Stimulated activated CD4-positive, alpha-beta T cell treated with anti-CD3 and anti-CD28 coated beads, Interleukin-15, amount 100 ng/mL, for 24 hours (primary cell): ENCODE measurements around the gene KRTAP13-2.

Source experiments
- DNase-seq: peaks from one replicate; pipeline ENCODE4 v3.0.0-alpha.2; 2020

KRTAP13-2 gene, protein sequence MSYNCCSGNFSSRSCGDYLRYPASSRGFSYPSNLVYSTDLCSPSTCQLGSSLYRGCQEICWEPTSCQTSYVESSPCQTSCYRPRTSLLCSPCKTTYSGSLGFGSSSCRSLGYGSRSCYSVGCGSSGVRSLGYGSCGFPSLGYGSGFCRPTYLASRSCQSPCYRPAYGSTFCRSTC

DNA sequence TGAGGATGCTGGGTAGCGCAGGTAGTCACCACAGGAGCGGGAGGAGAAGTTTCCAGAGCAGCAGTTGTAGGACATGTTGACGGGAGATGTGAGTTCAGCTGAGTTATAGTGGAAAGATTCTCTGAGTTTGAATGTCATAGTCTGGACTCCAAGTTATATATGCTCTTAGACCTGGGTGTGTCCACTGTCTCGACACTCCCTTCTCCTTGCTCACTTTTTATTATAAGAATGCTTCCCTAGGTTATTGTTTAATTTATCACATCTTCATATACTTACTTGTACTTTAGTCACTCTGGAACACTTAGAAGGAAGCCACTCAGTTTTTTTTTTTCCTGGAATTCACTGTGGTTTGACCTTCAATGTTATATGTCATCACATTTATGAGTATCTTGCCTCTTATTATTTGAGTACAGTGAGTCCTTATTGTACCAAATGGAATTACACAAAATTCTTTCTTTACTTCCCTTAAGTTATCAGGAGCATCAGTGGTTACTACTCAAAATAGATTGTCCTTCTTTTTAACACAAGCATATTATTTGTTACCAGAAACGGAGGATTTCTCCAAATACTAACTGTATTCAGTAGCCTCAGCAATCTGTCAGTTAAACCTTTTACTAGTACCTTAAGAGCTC, at the start of gene KRTAP13-2:
Gene KRTAP13-2, minus strand, starts transcription at position 133 of the 632 bp plus-strand sequence. Its CDS starts 58 bp downstream, at position 75.
- DNase-seq, result no peak

DNA sequence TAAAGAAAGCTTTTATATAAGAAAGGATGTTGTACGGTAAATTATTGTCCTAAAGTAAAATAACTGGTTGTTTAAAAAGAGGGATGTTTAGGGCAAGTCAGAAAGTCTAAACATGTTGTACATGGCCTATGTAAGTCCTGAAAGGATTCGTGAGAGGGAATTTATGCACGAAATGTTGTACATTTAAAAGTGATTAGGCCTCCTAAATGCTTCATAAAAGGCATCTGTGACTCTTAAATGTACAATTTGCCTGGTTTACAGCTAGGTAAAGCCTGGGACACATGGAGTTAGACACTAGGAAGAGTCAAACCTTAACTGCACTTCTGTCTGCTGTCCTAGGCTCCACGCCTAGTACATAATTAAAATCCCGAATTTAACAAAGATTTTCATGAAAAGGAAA, 43.9 kb upstream of the KRTAP13-2 start:
- no peak for DNase-seq

DNA sequence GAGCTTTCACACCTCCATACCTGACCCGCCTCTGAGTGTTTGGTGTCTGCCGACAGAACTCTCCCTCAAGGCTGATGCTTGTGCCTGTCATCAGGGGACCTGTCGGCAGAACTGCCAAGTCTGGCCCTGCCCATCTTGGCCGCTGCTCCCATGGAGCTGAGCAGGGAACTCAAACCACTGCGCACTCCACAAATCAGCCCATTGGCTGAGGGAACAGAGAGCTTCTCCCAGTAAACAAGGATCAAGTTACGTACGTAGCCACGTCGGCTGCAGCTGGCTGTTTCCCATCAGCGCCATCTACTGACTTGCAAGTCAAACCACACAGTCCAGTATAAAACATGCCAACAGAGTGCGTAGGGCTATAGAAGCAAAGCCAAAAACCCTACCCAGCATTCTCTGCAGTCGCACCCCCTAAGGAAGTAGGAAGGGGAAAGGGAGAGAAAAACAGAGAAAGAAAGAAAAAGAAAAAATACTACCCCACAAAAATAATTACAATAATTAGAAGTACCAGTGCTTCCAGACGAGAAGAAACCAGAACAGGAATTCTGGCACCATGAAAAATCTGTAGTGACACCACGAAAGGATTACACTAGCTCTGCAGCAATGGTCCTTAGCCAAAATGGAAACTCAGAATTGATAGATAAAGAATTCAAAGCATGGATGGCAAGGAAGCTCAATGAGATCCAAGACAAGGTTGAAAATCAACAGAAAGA, 36.9 kb upstream of the KRTAP13-2 start:
- peak; percentile 8 for DNase-seq

DNA sequence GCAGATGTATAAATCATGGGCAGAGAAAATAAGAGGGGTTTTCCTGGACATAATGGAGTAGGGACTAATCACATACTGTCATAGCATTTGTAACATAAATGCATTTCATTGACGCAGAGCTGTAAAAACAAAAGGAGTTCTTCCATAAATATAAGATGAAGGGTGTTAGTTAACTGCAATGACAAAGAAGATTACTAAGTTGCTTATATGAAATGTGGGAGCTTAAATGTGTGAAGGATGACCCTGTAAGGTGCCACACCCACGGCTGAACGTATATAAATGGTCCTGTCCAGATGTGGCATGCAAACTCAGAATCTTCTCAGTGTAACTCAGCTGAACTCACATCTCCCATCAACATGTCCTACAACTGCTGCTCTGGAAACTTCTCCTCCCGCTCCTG, 23.7 kb upstream of the KRTAP13-2 start, which contains the start of gene KRTAP13-1:
Gene KRTAP13-1, plus strand, starts transcription at position 301 of the 400 bp plus-strand sequence. Its CDS starts 56 bp downstream, at position 357.
- no peak for DNase-seq

DNA sequence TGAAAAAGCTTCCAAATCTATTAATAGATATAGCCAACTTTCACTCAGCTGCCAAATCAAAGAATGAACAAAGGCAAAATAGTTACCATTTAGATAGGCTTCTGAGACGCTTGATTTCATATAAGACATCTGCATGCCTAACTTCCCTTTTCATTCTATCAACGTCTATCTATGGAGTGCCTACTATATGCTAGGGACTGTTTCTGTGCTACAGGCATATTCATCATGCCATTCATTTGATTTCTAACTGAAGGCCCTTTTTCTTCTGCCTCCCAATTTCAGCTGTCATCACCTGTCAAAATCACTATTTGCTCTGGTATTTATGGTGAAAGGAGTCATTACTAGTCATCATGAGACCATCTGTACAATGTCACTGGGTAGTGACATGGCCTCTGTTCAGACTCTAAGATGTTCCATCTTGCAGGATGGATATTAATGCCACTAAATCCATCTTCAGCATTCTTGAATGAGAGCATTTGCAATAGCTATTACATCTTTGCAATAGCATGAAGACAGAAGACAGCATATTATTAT, 19.5 kb upstream of the KRTAP13-2 start:
- DNase-seq, result no peak

DNA sequence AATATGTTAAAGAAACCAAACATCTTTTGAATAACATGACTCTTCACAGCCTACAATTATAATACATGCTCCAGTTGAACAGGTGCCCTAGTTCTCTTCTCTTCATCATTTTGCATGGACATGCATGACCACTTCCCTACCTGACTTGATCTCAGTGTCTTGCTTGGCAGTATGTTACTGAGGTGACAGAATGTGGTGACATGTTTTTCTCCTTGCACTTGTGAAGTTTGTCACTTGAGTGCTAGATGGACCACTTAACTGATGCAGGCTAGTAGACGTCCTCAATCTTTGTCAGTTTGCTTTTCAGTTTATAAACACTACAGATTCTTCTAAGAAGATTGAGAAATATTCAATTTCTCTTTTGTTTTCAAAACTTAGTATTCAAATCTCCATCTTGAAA, 10.1 kb upstream of the KRTAP13-2 start:
- no peak for DNase-seq

DNA sequence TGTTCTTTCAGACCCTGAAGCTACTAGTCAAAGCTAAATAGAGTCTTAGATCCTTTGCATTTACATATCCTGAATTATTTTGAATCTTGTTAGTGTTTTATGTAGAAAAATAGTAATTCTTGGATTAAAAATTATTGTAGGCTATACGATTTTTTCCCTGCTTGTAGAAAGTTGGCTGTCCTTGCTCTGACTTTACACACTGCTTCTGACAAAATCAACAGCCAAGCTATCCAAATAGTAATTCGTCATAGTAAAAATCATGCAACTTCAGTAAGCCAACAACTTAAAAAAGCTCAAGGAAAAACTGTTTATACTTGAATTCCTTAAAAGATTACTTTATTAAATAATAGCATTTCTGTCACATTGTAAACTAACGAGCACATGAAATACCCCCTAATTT, 16.2 kb downstream of the KRTAP13-2 start:
- no peak for DNase-seq

DNA sequence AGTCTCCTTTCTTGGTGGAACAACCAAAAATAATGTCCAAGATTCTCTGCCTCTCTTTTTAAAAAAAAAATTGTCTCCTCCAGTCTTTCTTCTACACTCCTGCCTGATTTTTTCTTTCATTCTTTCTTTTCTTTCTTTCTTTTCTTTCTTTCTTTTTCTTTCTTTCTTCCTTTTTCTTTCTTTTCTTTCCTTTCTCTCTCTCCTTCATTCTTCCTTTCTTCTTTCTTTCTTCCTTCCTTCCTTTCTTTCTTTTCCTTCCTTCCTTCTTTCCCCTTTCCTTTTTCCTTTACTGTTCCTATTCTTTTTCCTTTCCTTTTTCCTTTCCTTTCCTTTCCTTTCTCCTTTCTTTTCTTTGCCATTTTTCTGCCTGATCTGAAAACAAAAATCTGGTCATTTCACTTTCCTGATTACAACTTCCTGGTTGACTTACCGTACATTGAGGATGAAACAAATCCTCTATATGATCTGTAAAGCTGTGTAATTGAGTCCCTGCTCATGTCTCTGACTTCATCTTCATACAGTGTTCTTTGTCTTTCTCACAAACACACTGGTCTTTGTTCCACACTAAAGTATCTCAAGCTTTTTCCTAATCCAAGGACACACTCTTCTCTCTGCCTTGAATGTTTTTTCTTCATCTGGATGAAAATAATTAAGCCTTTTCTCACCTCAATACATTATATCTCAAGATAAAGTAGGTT, 17.6 kb downstream of the KRTAP13-2 start:
- DNase-seq, result no peak

DNA sequence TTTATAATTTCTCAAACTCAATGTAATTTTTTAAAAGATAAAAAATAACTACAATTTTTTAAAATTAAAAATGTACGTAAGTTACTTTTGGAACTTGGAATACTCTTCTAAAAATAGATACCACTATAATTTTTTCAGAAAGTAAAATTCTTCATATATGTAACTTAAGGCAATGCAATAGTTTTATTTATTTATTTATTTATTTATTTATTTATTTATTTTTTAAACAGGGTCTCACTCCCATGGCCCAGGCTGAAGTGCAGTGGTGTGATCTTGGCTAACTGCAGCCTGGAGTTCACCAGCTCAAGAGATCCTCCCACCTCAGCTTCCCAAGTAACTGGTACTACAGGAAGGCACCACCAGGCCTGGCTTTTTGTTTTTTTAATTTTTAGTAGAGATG, 20.5 kb downstream of the KRTAP13-2 start:
- no peak for DNase-seq

DNA sequence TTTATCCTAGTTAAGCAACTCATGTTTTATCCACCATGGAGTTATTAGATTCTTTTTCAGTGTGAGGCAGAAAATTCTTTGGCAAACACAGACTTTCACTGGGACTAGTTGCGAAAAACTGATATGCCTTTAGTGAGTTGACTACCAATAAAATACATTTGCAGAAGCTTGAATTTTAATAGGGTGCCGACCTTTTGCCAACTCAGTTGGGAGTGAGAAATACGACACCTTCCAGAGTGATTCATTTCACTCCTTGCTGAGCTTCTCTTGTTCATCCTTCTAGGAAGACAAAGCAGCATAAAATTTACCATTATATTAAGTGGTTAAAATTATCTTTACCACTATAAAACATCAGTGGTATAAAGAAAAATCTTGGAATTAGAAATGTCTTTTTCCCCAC, 22.5 kb downstream of the KRTAP13-2 start:
- DNase-seq, result no peak

DNA sequence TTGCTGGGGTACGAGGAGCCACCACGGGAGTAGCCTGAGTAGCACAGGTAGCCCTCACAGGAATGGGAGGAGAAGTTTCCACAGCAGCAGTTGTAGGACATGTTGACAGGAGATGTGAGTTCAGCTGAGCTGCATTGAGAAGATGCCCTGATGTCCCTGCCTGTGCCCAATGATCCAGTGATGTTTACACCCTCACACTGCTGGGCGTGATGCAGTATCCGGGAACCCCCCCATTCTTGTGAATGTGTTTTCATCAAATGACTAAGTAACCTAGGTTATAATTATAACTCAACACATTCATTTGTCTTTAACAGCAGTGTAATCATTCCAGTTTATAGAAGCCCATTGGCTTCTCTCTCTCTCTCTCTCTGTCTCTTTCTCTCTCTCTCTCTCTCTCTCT, 23.6 kb downstream of the KRTAP13-2 start, which contains the start of gene KRTAP23-1:
Gene KRTAP23-1, minus strand, starts transcription at position 101 of the 400 bp plus-strand sequence. Its CDS starts 0 bp downstream, at position 101.
- no peak for DNase-seq

DNA sequence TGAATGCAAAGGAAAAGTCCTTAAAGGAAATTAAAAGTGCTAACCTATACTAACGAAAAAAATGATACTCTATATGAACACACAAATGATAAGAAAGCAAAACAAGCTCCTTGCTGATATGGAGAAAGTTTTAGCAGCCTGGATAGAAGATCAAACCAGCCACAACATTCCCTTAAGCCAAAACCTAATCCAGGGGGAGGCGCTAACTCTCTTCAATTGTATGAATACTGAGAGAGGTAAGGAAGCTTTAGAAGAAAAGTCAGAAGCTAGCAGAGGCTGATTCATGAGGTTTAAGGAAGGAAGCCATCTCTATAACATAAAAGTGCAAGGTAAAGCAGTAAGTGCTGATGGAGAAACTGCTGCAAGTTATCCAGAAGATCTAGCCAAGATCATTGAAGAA, 27.1 kb downstream of the KRTAP13-2 start:
- no peak for DNase-seq

DNA sequence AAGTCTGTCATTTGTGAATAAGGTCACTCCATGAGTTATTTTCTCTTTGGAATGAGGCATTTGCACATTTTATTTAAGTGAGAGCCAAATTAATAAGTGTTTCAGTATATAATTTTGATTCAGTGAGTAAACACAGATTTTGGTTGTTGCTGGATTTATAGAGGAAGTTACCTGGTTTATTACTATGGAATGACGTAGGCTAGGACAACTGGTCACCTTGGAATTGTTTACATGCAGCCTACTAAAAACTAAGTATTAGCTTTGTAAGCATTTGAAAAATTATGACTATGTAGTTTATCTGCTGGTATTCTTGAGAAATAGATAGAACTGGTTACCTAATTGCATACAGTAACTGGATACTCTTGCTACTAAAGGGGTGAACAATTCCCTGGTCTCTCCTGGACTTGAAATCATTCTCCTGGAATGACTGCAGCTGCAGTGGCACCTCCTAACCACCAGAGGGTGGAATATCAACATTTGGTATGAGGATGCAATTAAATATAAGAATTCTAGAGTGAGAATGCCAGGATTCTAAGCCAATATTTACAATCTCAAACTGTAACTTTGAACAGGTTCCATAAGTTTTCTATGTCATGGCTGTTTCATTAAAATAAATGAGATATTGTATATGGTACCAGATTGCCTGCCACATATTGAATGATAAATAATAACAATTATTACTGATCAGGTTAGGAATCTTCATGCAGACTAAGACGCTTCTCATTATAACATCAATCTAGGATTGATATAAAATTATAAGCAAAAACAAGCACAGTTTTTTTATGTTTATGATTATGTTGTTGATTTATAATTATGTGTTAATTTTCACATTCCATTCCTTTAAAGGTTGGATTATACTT, 31.1 kb downstream of the KRTAP13-2 start:
- peak; percentile 52 for DNase-seq

DNA sequence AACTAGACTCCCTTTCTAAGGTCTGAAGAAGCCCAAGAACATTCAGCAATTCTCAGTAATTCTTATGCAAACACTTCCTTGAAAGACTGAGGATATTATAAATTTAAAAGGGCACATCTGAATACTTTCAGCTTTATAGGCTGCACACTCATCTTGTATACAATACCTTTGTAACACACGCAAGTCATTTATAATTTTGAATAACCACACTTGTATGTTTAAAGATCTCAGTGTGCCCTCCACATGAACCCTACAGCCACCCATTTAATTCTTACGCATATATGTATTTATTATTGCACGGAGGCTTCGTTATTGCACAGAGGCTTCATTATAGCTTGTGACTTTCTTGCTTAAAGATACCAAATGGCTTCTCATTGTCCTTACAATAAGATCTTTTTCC, 33.4 kb downstream of the KRTAP13-2 start:
- no peak for DNase-seq

DNA sequence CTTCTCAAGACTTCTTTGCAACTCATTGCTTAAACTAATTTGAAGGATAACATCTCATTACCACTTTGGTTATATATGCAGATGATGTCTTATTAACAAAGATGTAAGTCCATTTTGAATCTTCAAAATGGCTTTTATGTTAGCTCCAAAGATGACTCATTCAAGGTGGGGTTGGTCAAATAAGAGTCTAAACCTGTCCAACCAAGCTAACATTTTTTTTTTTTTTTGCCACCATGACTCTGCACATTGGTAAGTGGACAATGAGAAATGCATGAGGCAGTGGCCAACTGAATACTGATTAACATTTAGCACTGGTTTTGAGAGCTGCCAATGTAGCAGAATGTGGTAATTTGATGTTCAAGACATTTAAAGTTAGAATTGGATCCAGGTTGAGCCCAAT, 34.3 kb downstream of the KRTAP13-2 start:
- DNase-seq, result no peak

DNA sequence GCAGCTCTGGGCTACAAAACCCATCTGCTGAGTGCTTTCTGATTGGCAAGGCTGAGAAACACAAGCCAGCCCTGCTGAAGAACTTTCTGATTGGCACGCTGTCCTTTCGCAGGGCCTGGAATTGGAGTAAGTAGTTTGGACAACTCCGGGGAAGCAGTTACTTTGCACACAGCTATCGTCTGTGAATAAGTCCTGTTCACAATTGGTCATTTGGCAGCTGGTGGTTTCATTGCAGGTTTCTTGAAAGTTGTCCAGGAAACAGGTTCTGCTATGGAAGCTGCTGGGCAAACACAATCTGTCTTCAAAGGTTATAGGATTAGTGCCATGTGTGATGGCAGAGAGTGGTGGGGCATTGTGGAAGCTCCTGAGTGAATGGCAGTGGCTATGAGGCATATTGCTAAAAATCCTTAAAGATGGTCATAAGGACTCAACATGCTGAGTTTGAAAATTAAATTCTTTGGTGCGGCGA, 34.8 kb downstream of the KRTAP13-2 start, which contains the start of gene KRTAP27-1:
Gene KRTAP27-1, minus strand, starts transcription at position 419 of the 469 bp plus-strand sequence. Its CDS starts 26 bp downstream, at position 393.
- DNase-seq, result no peak

DNA sequence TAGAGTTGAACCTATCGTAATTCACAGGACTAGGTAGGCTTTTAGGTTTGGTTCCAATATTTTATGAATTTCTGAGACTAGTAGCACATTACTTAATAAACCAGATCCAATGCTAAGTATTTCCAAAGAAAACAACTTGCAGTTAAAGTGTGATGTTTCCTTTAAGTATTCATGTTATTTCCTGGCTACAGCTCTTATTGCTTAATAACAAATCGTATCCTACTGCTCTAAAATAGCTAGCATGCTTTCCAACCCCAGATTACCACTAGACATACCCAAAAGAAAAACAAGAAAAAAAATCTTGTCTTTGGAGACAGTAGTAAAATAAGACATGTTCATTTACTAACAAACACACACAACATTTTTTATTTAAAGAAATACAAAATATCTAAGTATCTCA, 35.5 kb downstream of the KRTAP13-2 start:
- DNase-seq, result no peak

DNA sequence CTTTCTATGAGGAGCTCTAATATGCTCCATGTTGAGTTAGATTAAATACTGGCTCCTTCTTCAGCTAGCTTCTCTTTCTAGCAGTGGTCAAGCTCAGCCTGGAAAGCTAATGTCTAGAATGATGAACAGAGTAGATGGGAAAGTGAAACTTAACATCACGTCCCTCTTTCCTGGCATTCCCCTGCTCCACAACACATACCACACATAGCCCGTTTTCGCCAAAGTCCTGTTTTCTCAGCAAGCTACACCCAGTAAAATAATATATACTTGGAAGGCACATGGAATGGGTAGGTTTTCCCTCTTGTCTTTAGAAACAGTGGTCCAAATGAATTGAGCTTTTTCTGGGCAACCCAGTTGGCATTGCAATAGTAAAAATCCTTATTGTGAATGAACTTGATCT, 38.3 kb downstream of the KRTAP13-2 start:
- DNase-seq, result no peak

DNA sequence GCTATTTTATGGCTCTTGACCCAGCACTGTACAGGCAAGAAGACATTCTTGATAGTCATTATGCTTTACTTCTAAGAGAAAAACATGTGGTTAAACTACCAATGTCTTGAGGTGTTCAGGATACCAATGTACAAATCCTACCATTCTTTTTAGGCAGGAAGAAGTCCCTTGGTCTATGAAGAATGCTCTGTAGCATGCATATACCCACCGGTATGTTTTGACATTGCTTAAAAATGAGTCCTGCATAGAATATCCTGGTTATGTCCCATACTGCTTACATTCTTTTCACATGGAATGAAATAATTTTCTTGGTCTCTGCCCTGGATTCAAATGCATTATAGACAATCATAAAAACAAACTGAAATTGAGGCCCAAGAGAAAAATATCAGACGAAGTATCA, 39.4 kb downstream of the KRTAP13-2 start:
- DNase-seq, result no peak

DNA sequence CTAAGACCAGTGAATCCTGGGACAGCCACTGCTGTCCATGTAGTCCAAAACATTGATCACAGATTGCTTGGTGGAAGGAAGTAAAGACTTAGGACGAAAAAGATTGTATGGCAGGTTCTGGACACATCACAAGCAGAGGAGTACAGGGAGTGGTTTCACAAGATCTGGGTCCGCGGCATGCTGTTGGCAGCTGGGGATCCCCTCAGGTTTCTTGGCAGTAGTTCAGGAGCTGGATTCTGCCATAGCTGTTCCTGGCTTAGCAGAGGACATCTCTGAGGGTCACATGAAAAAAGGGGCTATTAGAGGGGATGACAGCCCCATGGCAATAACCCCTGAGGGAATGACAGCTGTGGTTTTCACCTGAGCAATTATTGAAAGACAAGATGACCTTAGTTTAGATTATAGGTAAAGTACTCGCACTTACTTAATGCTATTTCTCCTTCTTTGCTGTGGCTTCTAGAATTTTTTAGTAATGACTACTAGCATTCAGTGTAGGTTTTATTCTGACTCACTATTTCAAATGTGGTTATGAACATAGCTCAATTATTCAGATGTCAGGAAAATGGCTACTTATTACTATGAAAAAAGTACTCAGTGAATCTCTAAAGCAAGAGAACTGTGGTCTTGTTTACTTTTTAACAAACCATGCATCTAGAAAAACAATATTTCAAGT, 42.7 kb downstream of the KRTAP13-2 start:
- DNase-seq, result no peak

DNA sequence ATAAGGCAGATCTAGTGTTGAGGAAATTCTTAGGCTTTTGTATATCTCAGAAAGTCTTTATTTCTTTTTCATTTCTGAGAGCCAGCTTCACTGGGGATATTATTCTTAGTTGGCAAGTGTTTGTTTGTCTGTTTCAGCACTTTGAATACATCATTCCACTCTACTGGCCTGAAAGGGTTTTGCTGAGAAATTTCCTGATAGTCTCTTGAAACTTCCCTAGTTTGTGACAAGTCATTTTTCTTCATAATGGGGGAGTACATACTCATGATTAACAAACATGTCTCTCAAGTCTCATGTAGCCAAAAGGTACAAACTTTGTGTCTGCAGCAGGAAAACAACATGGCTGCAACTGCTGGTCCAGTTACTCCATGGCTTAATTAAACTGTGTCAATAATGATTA, 45.7 kb downstream of the KRTAP13-2 start:
- no peak for DNase-seq
